GM21737 (cell line): ENCODE measurements around the gene GRHL3.

ENCODE experiments used
- ATAC-seq: cut with Tn5 transposase; IDR thresholded peaks from one replicate; pipeline ENCODE4 v1.9.1; 2021; ENCODE audit warnings: mild to moderate bottlenecking, moderate library complexity; ENCODE audit not compliant: unreplicated experiment

GRHL3 gene

GRCh38 chr1:24391882-24392603 lies 72.9 kb downstream of the GRHL3 start:
- peak; percentile 73 for ATAC-seq

- ATAC-seq = no peak
Measured at GRCh38 chr1:24392604-24392946, 73.4 kb downstream of the GRHL3 start.

GRCh38 chr1:24392982-24393650 lies 74.0 kb downstream of the GRHL3 start:
- no peak for ATAC-seq

- ATAC-seq = no peak
Measured at GRCh38 chr1:24393892-24394291, 74.7 kb downstream of the GRHL3 start.

GRCh38 chr1:24400065-24400464 lies 80.9 kb downstream of the GRHL3 start:
- ATAC-seq = no peak

GRCh38 chr1:24403806-24404205 lies 84.6 kb downstream of the GRHL3 start:
- ATAC-seq = no peak
